NCI-H146 treated with DMSO at 0.1 percent for 48 hours (cell line): ENCODE data around the gene TTL.
"Not testable (repeated sequence)": the region's sequence is repeated elsewhere in the genome, so short reads cannot be mapped to it uniquely, and the experiment has no call there.

Source experiments
- DNase-seq: peaks from one replicate; lab custom pipeline; 2025; ENCODE audit not compliant: unreplicated experiment; lab: John Stamatoyannopoulos, UW

The TTL gene

GRCh38 chr2:112474844-112475486 is 7.0 kb upstream of the TTL start:
- no peak for DNase-seq

DNA sequence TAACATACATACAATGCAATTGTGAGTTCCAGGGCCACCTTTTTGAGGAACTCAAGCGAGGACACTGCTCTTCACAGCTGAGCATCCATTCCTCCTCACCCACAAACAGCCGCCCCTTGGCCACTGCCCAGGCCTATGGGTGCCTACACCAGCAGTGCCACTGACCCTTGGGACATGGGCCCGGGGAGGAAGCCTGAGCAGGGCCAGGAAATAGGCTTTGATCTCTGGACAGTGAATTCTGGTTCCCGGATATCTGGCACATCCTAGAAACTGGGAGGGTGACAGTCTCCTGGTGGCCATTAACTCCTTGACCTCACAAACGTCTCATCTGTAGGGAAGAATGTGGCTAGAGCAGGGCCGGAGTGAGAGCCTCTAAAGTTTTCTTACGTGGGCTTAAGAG is 5.5 kb upstream of the TTL start:
- DNase-seq, result no peak

DNA sequence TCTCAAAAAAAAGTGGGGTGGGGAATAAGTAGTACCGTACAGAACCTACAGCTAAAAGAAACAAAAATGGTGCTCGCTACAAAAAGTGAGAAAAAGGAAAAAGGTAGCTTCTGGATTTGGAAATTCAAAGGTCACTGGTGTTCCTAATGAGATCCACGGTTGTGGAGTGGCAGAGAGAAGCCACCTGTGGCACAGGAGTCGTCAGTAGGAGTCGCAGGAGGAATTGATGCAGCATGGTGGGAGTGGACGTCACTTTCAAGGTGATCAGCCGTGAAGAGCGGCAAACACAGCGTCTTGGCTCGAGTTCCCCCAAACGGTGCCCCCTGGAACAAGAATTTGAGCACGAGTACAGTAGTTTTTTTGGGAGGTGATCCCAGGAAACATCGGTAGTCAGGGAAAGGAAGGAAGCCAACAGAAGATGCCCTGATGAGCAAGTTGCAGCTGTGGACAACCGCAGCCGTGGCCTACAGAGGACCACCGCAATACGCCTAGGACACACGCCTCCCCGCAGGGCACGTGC is 1.4 kb upstream of the TTL start:
- DNase-seq, result peak; percentile 45

- peak; percentile 85 for DNase-seq
Observed at GRCh38 chr2:112481050-112481527, 867 bp upstream of the TTL start.

- peak; percentile 36 for DNase-seq
Observed at GRCh38 chr2:112482309-112483041, 519 bp downstream of the TTL start.

DNA sequence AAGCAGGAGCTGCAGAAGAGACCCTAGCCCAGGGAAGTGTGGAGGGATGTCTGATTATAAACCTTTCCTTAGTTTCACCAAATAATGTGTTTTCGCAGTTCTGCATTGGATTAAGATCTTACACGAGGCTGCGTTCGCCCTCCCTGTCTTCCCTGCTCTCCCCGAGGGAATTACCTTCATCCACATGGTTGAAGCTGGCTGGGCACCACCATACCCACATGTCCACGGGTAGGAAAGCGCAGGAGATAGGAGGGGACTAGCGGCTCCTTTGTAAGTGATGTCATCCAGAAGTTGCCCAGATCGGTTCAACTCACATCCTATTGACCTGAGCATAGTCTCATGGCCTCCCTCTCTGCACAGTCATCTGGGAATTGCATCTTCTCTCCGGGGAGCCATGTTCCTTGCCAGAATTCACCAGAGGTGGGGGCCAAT is 1.1 kb downstream of the TTL start:
- peak; percentile 66 for DNase-seq

GRCh38 chr2:112483831-112484230 is 1.9 kb downstream of the TTL start:
- DNase-seq, result no peak

- no peak for DNase-seq
Observed at GRCh38 chr2:112485849-112486248, 3.9 kb downstream of the TTL start.

DNA sequence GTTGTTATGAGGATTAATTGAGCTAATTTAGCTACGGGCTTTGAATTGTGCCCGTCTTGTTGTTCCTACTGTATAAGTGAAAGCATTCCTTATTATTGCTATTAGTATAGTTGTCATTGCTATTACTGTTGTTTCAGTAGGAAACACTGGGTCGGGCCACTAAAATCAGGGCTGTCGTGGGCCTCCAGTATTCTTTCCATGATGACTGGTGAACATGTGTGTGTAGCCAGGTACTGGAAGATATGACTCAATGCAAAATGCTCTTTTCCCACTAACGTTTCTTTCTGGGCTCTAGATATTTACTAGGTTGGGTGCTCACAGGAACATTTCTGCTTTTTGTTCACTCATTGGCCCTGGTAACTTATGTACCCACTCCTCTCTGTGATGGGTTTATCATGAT is 4.9 kb downstream of the TTL start:
- no peak for DNase-seq

- no peak for DNase-seq
Observed at GRCh38 chr2:112487444-112487961, 5.5 kb downstream of the TTL start.

- no peak for DNase-seq
Observed at GRCh38 chr2:112488201-112488600, 6.2 kb downstream of the TTL start.

DNA sequence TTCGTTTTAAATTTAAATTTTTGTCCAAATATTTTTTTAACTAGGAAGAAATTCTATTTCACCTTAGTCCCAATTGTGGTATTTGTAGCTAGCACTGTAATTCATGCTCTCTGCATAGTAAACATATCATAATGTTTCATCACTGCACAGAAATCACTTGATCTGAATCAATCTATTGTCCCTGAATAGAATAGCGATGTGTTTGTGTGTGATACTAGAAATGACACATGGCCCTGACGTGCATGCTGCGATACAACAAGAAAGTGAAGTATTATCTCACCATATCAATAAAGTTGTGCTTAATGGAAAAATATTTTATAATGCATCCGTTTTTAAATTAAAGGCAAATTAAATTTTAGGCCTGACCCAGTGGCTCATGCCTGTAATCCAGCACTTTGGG is 10.0 kb downstream of the TTL start:
- DNase-seq, result no peak

DNA sequence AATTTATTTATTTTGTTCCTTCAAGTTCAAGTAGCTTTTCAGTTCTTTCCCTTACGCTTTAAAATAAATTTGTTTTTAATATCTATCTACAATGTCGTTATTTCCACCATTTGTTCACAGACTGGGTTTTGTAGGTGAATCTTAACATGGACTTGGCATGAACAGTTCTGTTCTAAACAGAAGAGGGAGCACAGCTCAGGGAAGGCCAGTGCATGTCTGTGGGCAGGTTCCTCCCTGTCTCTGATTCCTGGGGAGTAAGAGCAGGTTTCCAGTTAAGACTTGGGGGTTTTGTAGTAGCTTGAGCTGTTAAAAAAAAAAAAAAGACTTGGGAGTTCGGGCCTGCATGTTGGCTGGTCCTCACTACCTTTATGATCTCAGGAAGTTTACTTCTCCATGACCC is 11.1 kb downstream of the TTL start:
- no peak for DNase-seq

- no peak for DNase-seq
Observed at GRCh38 chr2:112493858-112494648, 12.1 kb downstream of the TTL start.

DNA sequence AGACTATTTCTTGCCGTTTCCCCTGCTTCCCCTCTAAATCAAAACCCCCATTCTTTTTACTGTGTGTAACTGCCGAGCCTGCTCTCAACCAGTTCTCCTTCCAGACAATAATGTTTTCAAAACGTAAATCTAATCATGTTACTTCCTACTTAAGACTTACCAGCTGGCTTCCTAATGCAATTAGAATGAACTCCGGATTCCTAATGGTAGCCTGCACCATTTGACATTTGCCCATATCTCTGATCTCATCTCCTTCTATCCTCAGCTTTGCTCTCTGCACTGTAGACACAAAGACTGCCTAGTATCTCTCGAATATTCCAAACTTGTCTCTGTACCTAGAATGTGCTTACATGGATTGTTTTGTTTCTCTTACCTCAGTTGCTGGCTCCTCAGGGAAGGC is 12.9 kb downstream of the TTL start:
- DNase-seq, result no peak

- not testable (repeated sequence) for DNase-seq
Observed at GRCh38 chr2:112495878-112496277, 13.9 kb downstream of the TTL start.

DNA sequence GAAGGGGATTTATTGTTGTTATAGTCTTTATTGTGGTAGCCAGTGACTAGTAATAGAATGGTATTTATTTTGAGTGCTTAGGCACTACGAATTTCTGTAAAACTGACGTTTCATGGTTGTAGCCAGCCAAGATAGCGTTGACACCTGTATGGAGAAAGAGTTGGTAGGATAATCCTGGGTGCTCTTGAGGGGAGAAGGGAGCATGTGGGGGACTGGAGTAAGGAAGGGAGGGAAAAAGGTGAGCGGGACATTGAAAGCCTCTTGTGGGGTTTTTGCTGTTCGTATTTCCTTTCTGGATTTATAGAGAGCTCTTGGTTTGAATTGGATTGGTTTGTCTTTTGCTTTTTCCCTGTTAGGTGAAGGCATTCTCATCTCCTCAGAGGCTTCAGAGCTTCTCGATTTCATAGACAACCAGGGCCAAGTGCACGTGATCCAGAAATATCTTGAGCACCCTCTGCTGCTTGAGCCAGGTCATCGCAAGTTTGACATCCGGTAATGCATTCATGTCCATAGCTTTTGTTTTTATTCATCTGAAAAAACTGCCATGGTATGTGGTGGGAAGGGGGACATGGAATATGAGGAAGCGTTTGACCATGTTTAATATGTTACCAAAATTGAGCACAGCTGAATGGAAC is 19.0 kb downstream of the TTL start:
- DNase-seq, result not testable (repeated sequence)

- not testable (repeated sequence) for DNase-seq
Observed at GRCh38 chr2:112509239-112509998, 27.5 kb downstream of the TTL start.

GRCh38 chr2:112516801-112517200 is 34.8 kb downstream of the TTL start:
- DNase-seq, result no peak

- no peak for DNase-seq
Observed at GRCh38 chr2:112518807-112519206, 36.9 kb downstream of the TTL start.
